Measurements from ENCODE around the gene VSIG10L2.

DNA sequence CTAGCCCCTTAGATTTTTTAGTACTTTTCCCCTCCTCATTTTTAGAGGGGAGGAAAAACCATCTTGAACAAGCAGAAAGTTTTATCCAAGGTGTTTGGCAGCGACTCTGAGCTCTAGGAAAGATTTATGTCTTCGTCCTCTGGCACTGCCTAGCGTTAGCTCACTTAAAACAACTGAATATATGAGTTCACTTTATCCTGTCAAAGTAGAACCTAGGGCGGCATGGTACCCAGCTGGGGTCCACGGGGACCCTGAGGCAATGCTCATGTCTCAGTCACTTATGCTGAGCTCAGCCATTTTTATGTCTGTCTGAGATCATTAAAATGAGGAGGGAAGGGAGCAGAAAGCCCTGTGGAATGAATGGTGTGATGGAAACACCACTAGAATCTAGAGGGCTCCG, 14.2 kb upstream of the VSIG10L2 start:
- no peak for TF ChIP-seq POLR2A (IDR thresholded peaks at IDR 0.05)
- TF ChIP-seq, protein P1, sequence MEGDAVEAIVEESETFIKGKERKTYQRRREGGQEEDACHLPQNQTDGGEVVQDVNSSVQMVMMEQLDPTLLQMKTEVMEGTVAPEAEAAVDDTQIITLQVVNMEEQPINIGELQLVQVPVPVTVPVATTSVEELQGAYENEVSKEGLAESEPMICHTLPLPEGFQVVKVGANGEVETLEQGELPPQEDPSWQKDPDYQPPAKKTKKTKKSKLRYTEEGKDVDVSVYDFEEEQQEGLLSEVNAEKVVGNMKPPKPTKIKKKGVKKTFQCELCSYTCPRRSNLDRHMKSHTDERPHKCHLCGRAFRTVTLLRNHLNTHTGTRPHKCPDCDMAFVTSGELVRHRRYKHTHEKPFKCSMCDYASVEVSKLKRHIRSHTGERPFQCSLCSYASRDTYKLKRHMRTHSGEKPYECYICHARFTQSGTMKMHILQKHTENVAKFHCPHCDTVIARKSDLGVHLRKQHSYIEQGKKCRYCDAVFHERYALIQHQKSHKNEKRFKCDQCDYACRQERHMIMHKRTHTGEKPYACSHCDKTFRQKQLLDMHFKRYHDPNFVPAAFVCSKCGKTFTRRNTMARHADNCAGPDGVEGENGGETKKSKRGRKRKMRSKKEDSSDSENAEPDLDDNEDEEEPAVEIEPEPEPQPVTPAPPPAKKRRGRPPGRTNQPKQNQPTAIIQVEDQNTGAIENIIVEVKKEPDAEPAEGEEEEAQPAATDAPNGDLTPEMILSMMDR (IDR thresholded peaks at IDR 0.05): no peak

All from right lobe of liver (tissue), 4 donors.